ENCODE results near the gene ALDOC. TPM values are rescaled to one million over a fixed set of nuclear protein-coding genes. Genes with fewer than 3 reads are reported as not detected.

The ALDOC gene
- total and polyA plus RNA-seq, 10 donors: 16.9 to 64.4 (median 31.6) TPM

- Histone ChIP-seq H3K36me3 (no peaks in the 10 kb centered on the region), H3K27me3 (replicated peaks in 1 of 7) (peaks cover 0 to 9% (median 0%) of the 10 kb centered on the region in 7 donors), H3K4me1 (no peaks in the 10 kb centered on the region), H3K4me3 (no peak overlapping the region), H3K9me3 (no peaks in the 10 kb centered on the region), H3K27ac (no peak overlapping the region)
- DNase-seq: no peak
- WGBS, 5 donors: 69 to 85% (median 81%) methylated on average over 6 to 8 of the region's 8 CpGs
- TF ChIP-seq CTCF (IDR thresholded peaks at IDR 0.05 in 8 of 11, conservative IDR thresholded peaks at IDR 0.05 in 3 of 11): no peak
- no peak for TF ChIP-seq POLR2A (IDR thresholded peaks at IDR 0.05)
- no peak for TF ChIP-seq POLR2AphosphoS5 (IDR thresholded peaks at IDR 0.05)
- intact Hi-C loops (cut with DNase I; ENCODE audit: low total_unique reads): no loop called here
Observed at GRCh38 chr17:28526381-28526780, 50.3 kb downstream of the ALDOC start.

- whole genome bisulfite sequencing, 5 donors: 81 to 92% (median 88%) methylated on average over 17 to 25 of the region's 25 CpGs
- no peak for DNase-seq
- Histone ChIP-seq H3K4me3 (no peak overlapping the region), H3K27ac (no peak overlapping the region), H3K27me3 (replicated peaks in 1 of 7) (no peaks in the 10 kb centered on the region), H3K36me3 (no peaks in the 10 kb centered on the region), H3K4me1 (peaks cover 0 to 3% (median 0%) of the 10 kb centered on the region in 6 donors), H3K9me3 (no peaks in the 10 kb centered on the region)
- intact Hi-C loops (cut with DNase I; ENCODE audit: low total_unique reads): no loop called here
- TF ChIP-seq CTCF (IDR thresholded peaks at IDR 0.05 in 8 of 11, conservative IDR thresholded peaks at IDR 0.05 in 3 of 11) (no peak), POLR2A (IDR thresholded peaks at IDR 0.05) (no peak), POLR2AphosphoS5 (IDR thresholded peaks at IDR 0.05) (no peak)
Observed at GRCh38 chr17:28524476-28525424, 51.9 kb downstream of the ALDOC start.

GRCh38 chr17:28523876-28524275 lies 52.8 kb downstream of the ALDOC start:
- DNase-seq: no peak
- H3K27ac ChIP-seq: no peak overlapping the region
- 85 to 97% (median 90%) methylated on average over 8 to 15 of the region's 15 CpGs for WGBS, 5 donors
- intact Hi-C loops (cut with DNase I; ENCODE audit: low total_unique reads): no loop called here
- H3K36me3 ChIP-seq: no peaks in the 10 kb centered on the region
- peaks cover 0 to 9% (median 0%) of the 10 kb centered on the region in 6 donors for H3K4me1 ChIP-seq
- no peaks in the 10 kb centered on the region for H3K9me3 ChIP-seq
- no peak overlapping the region for H3K4me3 ChIP-seq
- TF ChIP-seq CTCF (IDR thresholded peaks at IDR 0.05 in 8 of 11, conservative IDR thresholded peaks at IDR 0.05 in 3 of 11) (no peak), POLR2AphosphoS5 (IDR thresholded peaks at IDR 0.05) (no peak)
- no peaks in the 10 kb centered on the region for H3K27me3 ChIP-seq (replicated peaks in 1 of 7)

- Histone ChIP-seq H3K27me3 (replicated peaks in 1 of 7) (no peaks in the 10 kb centered on the region), H3K4me1 (peaks cover 0 to 9% (median 2%) of the 10 kb centered on the region in 6 donors), H3K27ac (no peak overlapping the region), H3K4me3 (no peak overlapping the region), H3K36me3 (no peaks in the 10 kb centered on the region), H3K9me3 (no peaks in the 10 kb centered on the region)
- TF ChIP-seq POLR2A (IDR thresholded peaks at IDR 0.05) (no peak), CTCF (IDR thresholded peaks at IDR 0.05 in 8 of 11, conservative IDR thresholded peaks at IDR 0.05 in 3 of 11) (no peak), POLR2AphosphoS5 (IDR thresholded peaks at IDR 0.05) (no peak)
- intact Hi-C loops (cut with DNase I; ENCODE audit: low total_unique reads): no loop called here
- DNase-seq: no peak
- 81 to 96% (median 87%) methylated on average over 4 to 6 of the region's 6 CpGs for WGBS, 5 donors
Observed at GRCh38 chr17:28523186-28523585, 53.5 kb downstream of the ALDOC start.
